Measurements from ENCODE around the gene REL. TPM values are rescaled to one million over a fixed set of nuclear protein-coding genes. Genes with fewer than 3 reads are reported as not detected.

The REL gene
- total and polyA plus RNA-seq, 2 of the 4 experiments (the other 2 are of a cell fraction), result 1.3 to 4.3 TPM

DNA sequence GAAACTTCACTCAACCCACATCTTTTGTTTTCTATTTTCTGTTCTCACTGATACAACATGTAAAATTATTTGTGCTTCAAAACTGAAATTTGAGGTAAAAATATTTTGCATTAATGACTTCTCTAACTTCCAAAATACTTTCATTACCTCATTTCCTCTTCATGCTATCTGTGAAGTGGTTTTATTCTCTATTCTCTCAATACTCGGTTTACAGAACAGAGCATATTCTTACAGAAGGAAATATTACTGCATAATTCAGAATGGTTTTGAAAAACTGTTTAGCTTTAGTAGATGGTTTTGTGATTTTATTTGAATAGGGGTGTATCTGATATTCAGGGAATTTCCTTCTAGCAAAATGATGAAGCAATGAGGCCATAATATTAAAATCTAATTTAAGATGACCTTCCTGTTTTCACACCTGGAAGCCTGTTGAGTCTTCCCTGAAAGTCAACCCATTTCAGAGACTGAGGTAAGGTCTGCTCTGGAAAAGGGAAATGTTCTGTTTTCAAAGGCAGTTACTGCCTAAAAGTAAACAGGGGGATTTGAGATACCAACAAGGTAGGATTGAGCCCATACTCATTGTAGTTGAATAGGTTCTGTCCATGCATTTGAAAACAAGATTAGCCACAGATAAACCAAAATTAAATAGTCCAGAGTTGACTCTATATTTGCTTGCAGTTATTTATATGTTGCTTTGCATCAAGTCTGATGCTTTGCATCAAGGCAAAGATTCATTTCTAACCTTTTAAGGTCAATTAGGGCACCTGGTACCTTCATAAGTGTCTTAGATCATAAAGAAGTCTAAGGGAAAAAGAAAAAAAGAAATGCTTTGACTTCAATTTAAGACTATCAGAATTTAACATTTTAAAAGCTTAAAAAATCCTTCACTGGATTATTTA is 85.4 kb downstream of the REL start:
- Histone ChIP-seq H3K27ac (ENCODE audit: insufficient read depth, low read length) (no peak overlapping the region), H3K79me1 (ENCODE audit: low read depth in 1 of 2, low read length in 2 of 2) (no peaks in the 10 kb centered on the region), H2BK15ac (ENCODE audit: low read depth, low read length) (no peak overlapping the region), H2BK20ac (ENCODE audit: low read depth, low read length) (no peak overlapping the region), H3K4me2 (ENCODE audit: low read depth, low read length) (no peak overlapping the region), H3K56ac (ENCODE audit: extremely low read depth, insufficient read depth, low read length) (no peak overlapping the region), H4K8ac (ENCODE audit: low read depth in 2 of 2, low read length in 2 of 2) (no peak overlapping the region), H2AK9ac (replicated peaks; ENCODE audit: low read depth, low read length, poor library complexity) (no peak overlapping the region), H4K5ac (ENCODE audit: low read depth, low read length) (no peak overlapping the region), H2AFZ (replicated peaks; ENCODE audit: low read length, poor library complexity) (no peak overlapping the region), H3K18ac (ENCODE audit: low read depth, low read length) (no peak overlapping the region), H3K9ac (ENCODE audit: low read depth, low read length) (no peak overlapping the region), H3K9me1 (ENCODE audit: insufficient read depth, low read length) (no peaks in the 10 kb centered on the region), H3K4me3 (ENCODE audit: insufficient read depth, low read depth, low read length) (no peak overlapping the region), H3K9me3 (ENCODE audit: control insufficient read depth, insufficient read depth, low read length) (no peaks in the 10 kb centered on the region), H3K4ac (ENCODE audit: low read depth, low read length) (no peak overlapping the region), H4K91ac (ENCODE audit: insufficient read depth, low read depth, low read length) (no peak overlapping the region), H3K27me3 (ENCODE audit: control insufficient read depth, insufficient read depth, low read length) (no peaks in the 10 kb centered on the region), H3K4me1 (ENCODE audit: control insufficient read depth, insufficient read depth, low read length) (no peaks in the 10 kb centered on the region), H2AK5ac (ENCODE audit: low read depth, low read length) (no peak overlapping the region), H3K14ac (replicated peaks; ENCODE audit: low read depth, low read length) (no peak overlapping the region), H2BK120ac (ENCODE audit: low read depth, low read length) (no peak overlapping the region), H2BK5ac (ENCODE audit: low read depth, low read length, poor library complexity, severe bottlenecking) (no peak overlapping the region), H3K36me3 (ENCODE audit: control insufficient read depth, insufficient read depth, low read length) (no peaks in the 10 kb centered on the region), H4K20me1 (ENCODE audit: insufficient read depth, low read length) (no peaks in the 10 kb centered on the region), H3K23ac (ENCODE audit: low read depth, low read length) (no peak overlapping the region)
- no TSS peak for BruUV-seq (replicated peaks)
- in situ Hi-C loops (cut with MboI; ENCODE audit: low sequenced_read_pairs), result no loop called here
- CTCF ChIA-PET, result interaction anchor here (1.9 kb wide), 1 partner anchor 10 kb away, joined by 5 read pairs; no protein-coding TSS in a partner anchor
- TF ChIP-seq NFE2L2 (IDR thresholded peaks at IDR 0.05; ENCODE audit: low read depth, low read length) (no peak), RAD21 (IDR thresholded peaks at IDR 0.05; ENCODE audit: low read length) (no peak), MAZ (IDR thresholded peaks at IDR 0.05; ENCODE audit: borderline replicate concordance, low read depth, low read length) (no peak), BHLHE40 (IDR thresholded peaks at IDR 0.05; ENCODE audit: low read depth, low read length) (no peak), CEBPB (IDR thresholded peaks at IDR 0.05; ENCODE audit: low read depth, low read length) (no peak), CHD1 (IDR thresholded peaks at IDR 0.05; ENCODE audit: low read depth, low read length) (no peak), RCOR1 (IDR thresholded peaks at IDR 0.05; ENCODE audit: insufficient replicate concordance, low read length) (no peak), MXI1 (IDR thresholded peaks at IDR 0.05; ENCODE audit: borderline replicate concordance, low read depth, low read length) (no peak)
- TF ChIP-seq, protein P1, sequence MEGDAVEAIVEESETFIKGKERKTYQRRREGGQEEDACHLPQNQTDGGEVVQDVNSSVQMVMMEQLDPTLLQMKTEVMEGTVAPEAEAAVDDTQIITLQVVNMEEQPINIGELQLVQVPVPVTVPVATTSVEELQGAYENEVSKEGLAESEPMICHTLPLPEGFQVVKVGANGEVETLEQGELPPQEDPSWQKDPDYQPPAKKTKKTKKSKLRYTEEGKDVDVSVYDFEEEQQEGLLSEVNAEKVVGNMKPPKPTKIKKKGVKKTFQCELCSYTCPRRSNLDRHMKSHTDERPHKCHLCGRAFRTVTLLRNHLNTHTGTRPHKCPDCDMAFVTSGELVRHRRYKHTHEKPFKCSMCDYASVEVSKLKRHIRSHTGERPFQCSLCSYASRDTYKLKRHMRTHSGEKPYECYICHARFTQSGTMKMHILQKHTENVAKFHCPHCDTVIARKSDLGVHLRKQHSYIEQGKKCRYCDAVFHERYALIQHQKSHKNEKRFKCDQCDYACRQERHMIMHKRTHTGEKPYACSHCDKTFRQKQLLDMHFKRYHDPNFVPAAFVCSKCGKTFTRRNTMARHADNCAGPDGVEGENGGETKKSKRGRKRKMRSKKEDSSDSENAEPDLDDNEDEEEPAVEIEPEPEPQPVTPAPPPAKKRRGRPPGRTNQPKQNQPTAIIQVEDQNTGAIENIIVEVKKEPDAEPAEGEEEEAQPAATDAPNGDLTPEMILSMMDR (conservative IDR thresholded peaks at IDR 0.05; ENCODE audit: low read depth, low read length), result no peak
- dilution Hi-C loops (cut with HindIII; ENCODE audit: low sequenced_read_pairs, unreplicated experiment), result no loop called here
- DNase-seq, result no peak
- intact Hi-C loops (cut with micrococcal nuclease), result no loop called here
- no CpG with 5 or more reads among the region's 1 CpG for WGBS, 2 experiments (ENCODE audit: extremely low coverage in 2 of 2, insufficient read length in 1 of 2)
- POLR2A ChIA-PET (ENCODE audit: unreplicated experiment), result no interaction called here
- no peak for ATAC-seq (ENCODE audit: low read depth)

Data from IMR-90 (cell line).